ENCODE data around the gene OR10G2.
"Not testable (repeated sequence)": the region's sequence is repeated elsewhere in the genome, so short reads cannot be mapped to it uniquely, and the experiment has no call there.

The OR10G2 gene, protein sequence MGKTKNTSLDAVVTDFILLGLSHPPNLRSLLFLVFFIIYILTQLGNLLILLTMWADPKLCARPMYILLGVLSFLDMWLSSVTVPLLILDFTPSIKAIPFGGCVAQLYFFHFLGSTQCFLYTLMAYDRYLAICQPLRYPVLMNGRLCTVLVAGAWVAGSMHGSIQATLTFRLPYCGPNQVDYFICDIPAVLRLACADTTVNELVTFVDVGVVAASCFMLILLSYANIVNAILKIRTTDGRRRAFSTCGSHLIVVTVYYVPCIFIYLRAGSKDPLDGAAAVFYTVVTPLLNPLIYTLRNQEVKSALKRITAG

DNA sequence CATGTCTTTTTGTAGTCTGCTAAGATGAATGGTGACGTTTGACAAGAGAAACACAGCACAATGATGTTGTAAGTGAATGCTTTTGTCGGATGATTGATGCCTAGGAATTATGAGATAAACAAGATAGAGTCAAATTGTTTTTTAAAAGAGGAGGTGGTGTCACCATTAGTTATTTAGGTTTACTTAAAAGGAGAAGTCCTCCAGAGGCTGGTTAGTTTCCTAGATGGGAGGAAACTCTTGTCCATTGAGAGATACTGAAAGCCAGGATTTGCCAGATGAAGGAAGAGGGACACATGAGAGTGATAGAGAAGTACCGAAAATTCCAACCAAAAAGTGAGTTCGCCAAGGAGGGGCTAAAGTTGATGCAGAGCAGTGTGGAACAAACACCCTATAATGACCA lies at the start of gene OR10G2:
Gene OR10G2 (minus strand): TSS at position 101 of the 400 bp plus-strand sequence. CDS start 98 bp downstream, at position 3.
- DNase-seq, result no peak

DNA sequence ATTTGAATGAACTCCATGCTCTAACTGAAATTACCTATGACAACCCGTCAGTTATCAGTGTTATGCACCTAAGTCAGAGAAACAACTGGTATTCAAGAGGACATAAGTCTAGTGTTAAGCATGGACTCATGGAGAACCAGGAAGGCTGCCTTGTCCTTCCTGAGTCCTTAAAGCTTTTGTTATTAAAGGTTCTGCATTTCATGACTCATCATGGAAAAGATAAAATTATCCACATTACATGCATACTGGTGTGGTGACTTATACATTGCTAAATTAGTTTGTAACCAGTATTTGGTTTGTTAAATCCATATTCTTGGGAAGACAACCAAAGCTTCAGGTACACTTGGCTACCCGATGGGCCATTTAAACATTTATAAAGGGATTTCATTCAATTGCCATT lies 45.3 kb upstream of the OR10G2 start:
- DNase-seq, result no peak

DNA sequence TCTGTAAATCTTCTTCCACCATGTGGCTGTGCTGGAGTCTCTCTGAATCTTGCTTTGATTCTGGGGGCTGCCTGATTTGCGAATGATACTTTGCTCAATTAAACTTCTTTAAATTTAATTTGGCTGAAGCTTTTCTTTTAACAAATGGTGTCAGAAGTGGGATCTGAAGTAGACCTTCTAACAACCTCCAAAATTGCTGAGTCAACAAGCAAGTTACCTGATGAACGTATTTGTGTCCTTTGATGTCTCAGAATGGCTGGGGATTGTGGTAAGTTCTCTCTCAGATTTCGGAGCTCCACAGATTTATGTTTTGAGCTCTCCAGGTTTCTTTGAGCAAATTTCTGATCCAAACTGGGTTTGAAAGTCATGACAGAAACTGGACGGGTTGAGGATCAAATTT lies 40.8 kb upstream of the OR10G2 start:
- no peak for DNase-seq

DNA sequence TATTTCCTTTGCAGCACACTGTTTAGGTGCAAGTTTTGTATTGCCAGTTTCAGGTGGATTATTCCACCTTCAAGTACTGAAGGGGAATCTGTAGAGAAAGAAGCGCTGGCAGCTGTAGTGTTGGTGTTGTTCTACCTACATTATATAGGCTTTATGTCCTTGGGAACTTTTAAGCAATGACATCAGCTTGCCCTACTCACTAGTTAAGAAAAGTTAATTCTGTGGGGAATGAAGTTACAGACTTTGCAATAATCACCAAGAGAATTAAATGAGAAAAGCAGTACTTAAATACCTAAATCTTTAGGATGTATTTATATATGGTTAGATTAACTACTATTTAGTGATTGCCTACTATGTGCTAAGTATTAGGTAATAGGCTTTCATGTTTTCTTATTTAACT lies 39.0 kb upstream of the OR10G2 start, which contains the start of gene OR4E1:
Gene OR4E1 (minus strand): TSS at position 101 of the 400 bp plus-strand sequence. CDS start 2,883 bp downstream, outside the sequence.
- DNase-seq, result no peak

DNA sequence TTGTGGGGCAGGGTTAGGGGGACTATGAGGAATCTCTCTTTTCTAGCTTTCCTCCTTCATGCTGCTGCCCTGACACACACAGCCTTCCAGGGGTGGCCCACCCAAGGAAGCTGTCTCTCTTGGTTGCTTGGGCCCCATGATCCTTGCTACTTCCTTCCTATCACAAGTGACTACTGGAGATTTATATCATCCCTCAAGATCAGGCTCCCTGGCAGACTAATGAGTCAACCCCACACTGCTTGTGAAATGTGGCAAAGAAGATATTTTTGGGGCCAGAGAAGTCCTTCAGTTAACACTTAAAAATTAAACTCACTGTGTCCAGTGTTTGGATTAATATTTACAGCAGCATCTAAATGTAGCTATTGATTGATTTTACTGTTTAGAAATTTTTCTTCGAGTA lies 37.4 kb upstream of the OR10G2 start:
- DNase-seq, result no peak

GRCh38 chr14:21671371-21671770 lies 36.6 kb upstream of the OR10G2 start:
- DNase-seq, result no peak

DNA sequence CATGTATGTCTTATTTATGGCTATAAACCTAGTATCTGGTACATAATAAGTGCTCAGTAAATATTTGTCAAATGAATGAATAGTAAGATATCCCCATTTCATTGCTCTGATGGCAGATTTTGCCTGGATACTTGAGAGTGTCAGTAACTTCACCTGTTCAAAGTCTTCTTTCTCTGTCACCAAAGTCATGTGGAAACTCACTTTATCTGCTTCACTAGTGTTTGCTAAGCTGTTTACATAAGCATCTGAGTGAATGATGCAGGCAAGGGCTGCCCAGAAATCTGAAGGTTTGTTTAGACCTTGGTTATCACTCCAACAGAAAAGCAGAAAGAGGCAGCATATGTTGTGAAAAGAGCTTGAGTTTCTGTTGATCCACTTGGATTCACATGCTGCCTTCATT lies 34.5 kb upstream of the OR10G2 start:
- DNase-seq, result no peak

- DNase-seq, result no peak
These were observed 33.6 kb upstream of the OR10G2 start for GRCh38 chr14:21668377-21668776.

- no peak for DNase-seq
These were observed 22.2 kb upstream of the OR10G2 start for GRCh38 chr14:21656980-21657379.

DNA sequence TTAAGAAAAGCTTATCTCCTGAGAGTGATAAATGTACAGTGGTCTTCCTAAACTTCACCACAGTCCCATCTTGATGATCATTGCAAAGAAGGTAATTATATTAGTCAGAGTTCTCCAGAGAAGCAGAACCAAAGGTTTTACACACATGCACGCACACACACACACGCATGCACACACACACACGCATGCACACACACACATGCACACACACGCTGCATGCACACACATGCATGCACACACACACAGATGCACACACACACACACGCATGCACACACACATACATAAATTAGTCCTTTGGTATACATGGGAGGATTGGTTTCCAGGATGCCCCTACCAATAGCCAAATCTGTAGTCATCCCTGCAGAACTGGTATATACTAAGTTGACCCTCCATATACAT lies 19.5 kb upstream of the OR10G2 start:
- no peak for DNase-seq

DNA sequence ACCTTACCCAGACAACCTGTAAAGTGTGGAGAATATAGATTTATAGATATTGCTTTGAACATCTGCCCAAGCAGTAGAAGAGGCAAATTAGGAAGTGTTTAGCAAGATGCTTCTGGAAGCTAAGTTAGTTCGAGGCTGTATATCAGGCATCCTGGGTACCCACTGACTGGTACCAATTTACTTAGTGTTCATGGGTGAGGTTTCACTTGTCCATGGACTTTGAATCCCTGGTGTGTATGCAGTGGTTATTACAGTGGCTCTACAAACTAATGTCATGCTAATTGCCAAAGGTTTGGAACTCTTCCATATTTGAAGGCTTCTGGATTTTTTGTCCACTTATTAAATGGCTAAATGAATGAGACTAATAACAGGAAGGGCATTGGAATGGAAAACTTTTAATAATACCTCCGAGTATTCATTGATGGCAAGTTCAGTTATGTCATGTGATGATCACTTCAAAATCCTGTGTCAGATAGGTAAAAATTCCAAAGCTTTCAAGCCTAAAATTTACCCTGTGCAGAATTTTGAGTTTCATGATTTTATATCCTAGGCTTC lies 18.7 kb upstream of the OR10G2 start, which contains the start of gene OR4E2:
Gene OR4E2 (plus strand): TSS at position 505 of the 555 bp plus-strand sequence. CDS start 11,248 bp downstream, outside the sequence.
- DNase-seq, result no peak

- DNase-seq, result peak in 1 of 14 donors; percentile 70
These were observed 17.6 kb upstream of the OR10G2 start for GRCh38 chr14:21652209-21652808.

GRCh38 chr14:21647380-21647779 lies 12.6 kb upstream of the OR10G2 start:
- DNase-seq, result no peak

GRCh38 chr14:21643407-21643806 lies 8.7 kb upstream of the OR10G2 start:
- no peak for DNase-seq

DNA sequence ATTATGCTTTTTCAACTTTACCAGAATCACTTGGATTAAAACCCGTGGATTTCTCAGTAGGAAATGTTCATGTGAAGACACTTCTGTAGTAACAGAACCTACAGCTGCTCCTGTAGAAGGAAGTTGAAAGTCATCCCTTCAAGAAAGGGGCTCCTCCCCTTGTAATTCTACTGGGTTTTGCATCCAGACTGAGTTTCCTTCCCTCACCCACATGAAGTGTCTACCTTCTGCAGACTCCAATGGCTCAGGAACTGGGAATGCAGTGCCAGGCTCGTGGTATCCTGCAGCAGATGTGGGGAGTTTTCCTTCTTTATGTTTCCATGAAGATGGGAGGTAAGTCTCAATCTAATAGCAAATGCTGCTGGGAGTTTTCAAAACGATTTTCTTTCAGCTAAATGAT lies 7.9 kb upstream of the OR10G2 start:
- no peak for DNase-seq

DNA sequence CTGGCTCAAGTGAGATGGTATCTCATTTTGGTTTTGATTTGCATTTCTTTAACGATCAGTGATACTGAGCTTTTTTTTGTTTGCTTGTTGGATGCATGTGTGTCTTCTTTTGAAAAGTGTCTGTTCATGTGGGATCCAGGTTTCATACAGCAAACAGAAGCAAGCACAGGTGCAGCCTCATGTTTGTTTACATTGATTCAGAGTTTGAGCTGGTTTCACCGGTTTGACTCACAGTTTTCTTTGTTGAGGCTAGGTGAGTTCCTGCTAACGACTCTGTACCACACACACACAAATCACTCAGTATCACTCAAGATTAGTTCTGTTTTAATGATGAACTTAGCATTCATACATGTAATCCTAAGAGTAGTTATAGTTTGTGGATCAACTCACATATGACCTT lies 3.7 kb downstream of the OR10G2 start:
- DNase-seq, result no peak

- DNase-seq, result not testable (repeated sequence)
These were observed 4.2 kb downstream of the OR10G2 start for GRCh38 chr14:21630503-21630902.

DNA sequence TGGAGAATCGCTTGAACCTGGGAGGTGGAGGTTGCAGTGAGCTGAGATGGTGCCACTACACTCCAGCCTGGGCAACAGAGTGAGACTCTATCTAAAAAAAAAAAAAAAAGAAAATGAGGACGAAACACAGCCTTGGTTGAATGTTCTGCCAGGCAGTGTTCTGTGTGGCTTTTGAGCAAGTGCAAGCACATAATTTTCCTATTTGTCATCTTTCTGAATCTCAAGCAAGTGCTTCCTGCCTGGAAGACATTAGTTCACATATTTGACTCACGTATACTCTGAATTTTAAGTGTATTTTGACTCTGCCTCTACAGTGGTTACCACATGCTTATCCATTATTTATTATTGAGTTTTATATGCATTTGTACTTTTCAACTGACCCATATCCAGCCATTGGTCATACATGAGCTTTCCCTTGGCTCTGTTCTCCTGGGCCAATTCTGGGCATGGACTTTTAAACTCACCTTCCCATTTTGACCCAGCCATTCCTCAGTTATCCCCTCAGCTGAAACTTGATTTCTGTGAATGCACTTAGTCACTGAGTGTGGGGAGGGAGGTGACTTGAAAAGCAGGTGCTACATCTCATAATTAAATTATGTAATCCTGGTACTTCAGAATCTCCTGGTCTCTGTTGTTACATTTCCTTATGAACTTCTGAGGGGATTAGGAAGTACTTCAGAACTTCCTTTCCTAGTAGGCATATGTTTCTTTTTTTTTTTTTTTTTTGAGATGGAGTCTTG lies 8.1 kb downstream of the OR10G2 start:
- no peak for DNase-seq

GRCh38 chr14:21617614-21618013 lies 17.1 kb downstream of the OR10G2 start:
- no peak for DNase-seq

DNA sequence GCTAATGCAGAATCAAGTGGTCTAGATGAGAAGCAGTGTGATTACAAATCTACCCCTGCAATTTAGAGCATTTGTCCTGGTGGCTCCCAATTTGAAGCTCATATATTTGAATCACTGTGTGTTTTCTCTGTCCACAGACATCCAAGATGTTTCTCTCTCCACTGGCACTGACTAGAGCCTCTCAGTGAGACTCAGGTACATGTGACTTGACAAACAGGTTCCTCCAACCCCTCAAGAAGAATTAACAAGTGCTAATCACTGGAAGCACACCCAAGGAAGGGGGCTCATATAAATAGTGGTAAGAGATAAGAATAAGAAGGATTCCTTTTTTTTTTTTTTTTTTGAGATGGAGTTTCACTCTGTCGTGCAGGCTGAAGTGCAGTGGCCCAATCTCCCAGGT lies 20.5 kb downstream of the OR10G2 start:
- no peak for DNase-seq

DNA sequence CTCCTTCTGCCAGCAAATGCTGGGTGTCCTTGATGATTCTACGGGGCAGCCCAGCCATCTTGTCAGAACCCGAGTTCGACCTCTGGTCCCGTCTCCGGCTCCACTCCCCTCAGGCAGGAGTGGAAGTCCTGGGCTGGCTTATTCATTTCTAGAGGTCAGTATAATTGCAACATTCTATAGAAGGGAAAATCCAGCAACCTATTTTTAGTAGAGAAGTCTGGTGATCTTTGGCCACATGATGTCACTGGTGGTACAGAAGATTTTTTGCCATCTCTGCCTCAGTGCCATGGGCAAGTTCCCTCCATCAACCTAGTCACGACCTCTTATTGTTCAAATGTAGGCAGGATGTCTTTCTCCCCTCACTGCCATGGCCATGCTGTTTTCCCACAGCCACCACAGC lies 22.4 kb downstream of the OR10G2 start:
- DNase-seq, result no peak

- DNase-seq, result not testable (repeated sequence)
These were observed 32.6 kb downstream of the OR10G2 start for GRCh38 chr14:21602181-21602580.

GRCh38 chr14:21589317-21589716 lies 45.4 kb downstream of the OR10G2 start:
- no peak for DNase-seq

Data from C1 segment of cervical spinal cord (tissue), 14 donors.